Ovary (tissue), 9 donors: ENCODE results near the gene GET4. TPM values are rescaled to one million over a fixed set of nuclear protein-coding genes. Genes with fewer than 3 reads are reported as not detected.
"Not testable (repeated sequence)": the region's sequence is repeated elsewhere in the genome, so short reads cannot be mapped to it uniquely, and the experiment has no call there.

Experiments
- DNase-seq, 5 donors: peaks; one replicate each; pipeline ENCODE4 v3.0.0-alpha.2; 2019 to 2020
- H3K27ac ChIP-seq, 2 donors: fragments of 200-600 bp; one replicate each; pipeline versions ENCODE4 v1.5.1 to v1.8.0; 2019 to 2022
- H3K27me3 ChIP-seq: fragments of 200-600 bp; one replicate; pipeline ENCODE4 v1.8.0; 2022
- H3K36me3 ChIP-seq: fragments of 200-600 bp; sonication (generic); one replicate; pipeline ENCODE4 v1.5.1; 2019
- H3K4me1 ChIP-seq: one replicate; pipeline ENCODE4 v1.8.1; 2013; ENCODE audit warnings: mild to moderate bottlenecking, moderate library complexity; ENCODE audit not compliant: insufficient read depth
- H3K4me3 ChIP-seq: fragments of 200-600 bp; sonication (generic); one replicate; pipeline ENCODE4 v1.5.1; 2017
- H3K9me3 ChIP-seq, 2 donors: fragments of 200-600 bp in 1 of 2; sonication (generic) in 1 of 2; one replicate each; pipeline versions ENCODE4 v1.5.1 to v1.8.1; 2013 to 2019; ENCODE audit warnings: mild to moderate bottlenecking in 1 of 2, moderate library complexity in 1 of 2
- EP300 ChIP-seq: sonication (generic); formaldehyde crosslinking; IDR thresholded peaks from one replicate; pipeline ENCODE4 v1.6.1; 2017; ENCODE audit warnings: antibody characterized with exemption
- POLR2A ChIP-seq: fragments of 450-650 bp; IDR thresholded peaks from one replicate; pipeline ENCODE4 v1.6.1; 2017; ENCODE audit warnings: antibody characterized with exemption, mild to moderate bottlenecking, moderate library complexity
- WGBS, 3 donors: extraction: QIAGEN DNeasy Blood & Tissue Kit in 1 of 3; methylation state at CpG; one replicate each; pipeline versions ENCODE4 v1.1.5 to v1.1.7; 2013 to 2017; 5-methylcytosine and 5-hydroxymethylcytosine counted together
- intact Hi-C, 4 donors: fragments of 100-400 bp; cut with DNase I; formaldehyde crosslinking; loops; one replicate each; pipeline versions ENCODE4 v1.11.0 to v1.15.1; 2022 to 2023
- polyA plus RNA-seq, 2 donors: library from polyadenylated mRNA; stranded (reverse); fragments of 200-250 nt in 1 of 2; fragments of 350-450 nt in 1 of 2; fragmentation: Illumina TruSeq in 1 of 2; extraction: RNeasy Lipid Tissue Mini Kit (QIAGEN cat#74804) in 1 of 2; gene quantifications; one replicate each; pipeline ENCODE4 v1.2.3, GENCODE V29; 2013 to 2014
- total RNA-seq, 7 donors: library from RNA; depleted of rRNA in 2 of 7; stranded (reverse); fragments of >200 nt in 2 of 7; fragmentation: NEBNext Ultra II Directional in 3 of 7; extraction: Animal tissue kit (Norgen Biotek cat#: 25700) in 3 of 7; gene quantifications; one replicate each; pipeline versions ENCODE4 v1.1.0 to v1.2.4, GENCODE V29; 2016 to 2023
- TF ChIP-seq, protein P1 (sequence below), 3 donors: fragments of 450-650 bp in 2 of 3; fragments of 200-600 bp in 1 of 3; IDR thresholded peaks; one replicate each; pipeline versions ENCODE4 v1.5.1 to v1.8.0; 2016 to 2022; ENCODE audit warnings: antibody characterized with exemption in 3 of 3, mild to moderate bottlenecking in 1 of 3
- donor health status: DM: no; HTN: no; CAD: no; lungs with moderate emphysema.
- donor health status: DM: no; HTN: no; CAD: no.
- donor health status: Bipolar disorder and iron deficiency.
- donor health status: DM: yes; HTN: yes; CAD: no.
- donor health status: DM: no; HTN: no; CAD: no.
- donor health status: DM: yes; HTN: yes; CAD: no.

Gene GET4
- total and polyA plus RNA-seq, 9 donors = 7.2 to 37.6 (median 30.4) TPM

DNA sequence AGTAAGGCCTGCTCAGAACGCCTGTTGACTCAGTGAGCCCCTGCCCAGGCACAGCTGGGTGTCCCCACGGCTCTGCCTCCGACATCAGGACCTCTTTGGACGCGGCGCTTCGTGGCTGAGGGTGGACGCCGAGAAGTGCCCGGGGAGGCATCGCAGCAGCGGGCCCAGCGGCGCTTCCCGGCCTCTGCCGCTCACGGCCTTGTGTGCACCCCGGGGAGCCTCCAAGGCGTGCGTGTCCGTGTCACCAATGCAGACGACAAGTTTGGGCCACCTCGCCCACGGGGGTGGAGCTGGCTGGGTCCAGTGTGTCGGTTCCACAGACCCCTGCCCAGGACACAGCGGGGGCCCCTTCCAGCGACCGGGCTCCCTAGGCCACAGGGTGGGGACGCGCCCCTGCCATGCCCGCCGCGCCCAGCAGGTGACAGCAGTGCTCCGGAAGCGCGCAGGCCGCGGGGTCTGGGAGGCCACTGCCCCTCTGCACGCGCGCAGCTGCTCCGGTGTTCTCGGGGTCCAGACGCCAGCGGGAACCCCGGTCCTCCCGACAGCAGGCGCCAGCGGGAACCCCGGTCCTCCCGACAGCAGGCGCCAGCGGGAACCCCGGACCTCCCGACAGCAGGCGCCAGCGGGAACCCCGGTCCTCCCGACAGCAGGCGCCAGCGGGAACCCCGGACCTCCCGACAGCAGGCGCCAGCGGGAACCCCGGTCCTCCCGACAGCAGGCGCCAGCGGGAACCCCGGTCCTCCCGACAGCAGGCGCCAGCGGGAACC lies 32.4 kb downstream of the GET4 start:
- H3K9me3 ChIP-seq, H3K27ac ChIP-seq, H3K36me3 ChIP-seq, H3K4me3 ChIP-seq, H3K27me3 ChIP-seq: not testable (repeated sequence)
- 24 to 59% (median 29%) methylated on average over 44 to 63 of the region's 73 CpGs for WGBS, 3 donors
- TF ChIP-seq, protein P1, sequence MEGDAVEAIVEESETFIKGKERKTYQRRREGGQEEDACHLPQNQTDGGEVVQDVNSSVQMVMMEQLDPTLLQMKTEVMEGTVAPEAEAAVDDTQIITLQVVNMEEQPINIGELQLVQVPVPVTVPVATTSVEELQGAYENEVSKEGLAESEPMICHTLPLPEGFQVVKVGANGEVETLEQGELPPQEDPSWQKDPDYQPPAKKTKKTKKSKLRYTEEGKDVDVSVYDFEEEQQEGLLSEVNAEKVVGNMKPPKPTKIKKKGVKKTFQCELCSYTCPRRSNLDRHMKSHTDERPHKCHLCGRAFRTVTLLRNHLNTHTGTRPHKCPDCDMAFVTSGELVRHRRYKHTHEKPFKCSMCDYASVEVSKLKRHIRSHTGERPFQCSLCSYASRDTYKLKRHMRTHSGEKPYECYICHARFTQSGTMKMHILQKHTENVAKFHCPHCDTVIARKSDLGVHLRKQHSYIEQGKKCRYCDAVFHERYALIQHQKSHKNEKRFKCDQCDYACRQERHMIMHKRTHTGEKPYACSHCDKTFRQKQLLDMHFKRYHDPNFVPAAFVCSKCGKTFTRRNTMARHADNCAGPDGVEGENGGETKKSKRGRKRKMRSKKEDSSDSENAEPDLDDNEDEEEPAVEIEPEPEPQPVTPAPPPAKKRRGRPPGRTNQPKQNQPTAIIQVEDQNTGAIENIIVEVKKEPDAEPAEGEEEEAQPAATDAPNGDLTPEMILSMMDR (IDR thresholded peaks at IDR 0.05) = peak; percentile 26 to 85 (median 51)
- DNase-seq = peak in 3 of 5 donors; percentile 55 to 81 (median 71)
- intact Hi-C loops = loop anchor here in 1 of 4 donors (10.0 kb wide), 1 partner anchor 276 kb away; no protein-coding TSS in a partner anchor
- peaks cover 10% of the 10 kb centered on the region for H3K4me1 ChIP-seq

DNA sequence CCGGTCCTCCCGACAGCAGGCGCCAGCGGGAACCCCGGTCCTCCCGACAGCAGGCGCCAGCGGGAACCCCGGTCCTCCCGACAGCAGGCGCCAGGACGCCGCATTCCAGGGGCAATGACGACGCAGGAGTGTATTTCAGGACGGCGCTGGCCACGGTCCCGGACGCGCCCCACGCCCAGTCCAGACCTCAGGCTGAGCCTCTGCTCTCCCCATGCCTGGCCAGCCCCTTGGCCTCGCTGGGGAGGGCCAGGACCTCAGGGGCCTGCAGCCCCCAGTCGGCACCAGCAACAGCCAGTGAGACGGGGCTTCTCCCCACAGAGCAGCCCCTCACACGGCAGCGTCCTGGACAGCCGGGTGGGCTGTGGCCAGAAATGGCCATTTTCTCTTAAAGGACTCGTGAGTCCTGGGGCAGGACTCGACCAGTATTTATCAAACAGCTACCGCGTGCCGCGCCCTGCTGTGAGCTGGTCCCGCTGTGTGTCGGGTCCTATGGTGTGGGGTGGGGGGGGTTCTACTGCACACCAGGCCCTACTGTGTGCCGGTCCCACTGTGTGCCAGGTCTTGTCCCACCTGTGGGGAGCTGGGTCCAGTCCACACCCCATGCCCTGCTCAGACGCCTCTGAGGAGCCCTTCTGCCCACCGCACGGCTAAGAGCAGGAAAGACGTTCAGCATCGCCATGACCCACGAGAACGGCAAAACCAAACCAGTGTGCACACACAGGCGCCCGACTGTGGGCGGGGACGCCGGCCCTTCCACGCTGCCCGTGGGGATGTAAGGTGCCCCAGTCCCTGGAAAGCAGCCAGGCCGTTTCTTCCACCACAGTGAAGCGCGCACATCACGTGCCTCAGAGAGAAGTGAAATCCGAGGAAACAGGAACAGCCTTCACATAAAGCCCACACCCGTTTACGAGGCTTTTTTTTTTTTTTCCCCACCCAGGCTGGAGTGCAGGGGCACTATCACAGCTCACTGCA lies 33.3 kb downstream of the GET4 start:
- Histone ChIP-seq H3K4me3 (peak overlapping the region; percentile 7), H3K27me3 (no peaks in the 10 kb centered on the region), H3K9me3 (no peaks in the 10 kb centered on the region), H3K4me1 (peaks cover 10% of the 10 kb centered on the region), H3K36me3 (no peaks in the 10 kb centered on the region), H3K27ac (no peak overlapping the region)
- 25 to 58% (median 45%) methylated on average over 40 to 57 of the region's 58 CpGs for WGBS, 3 donors
- peak in 3 of 5 donors; percentile 56 to 73 (median 62) for DNase-seq
- TF ChIP-seq POLR2A = no peak
- TF ChIP-seq EP300 = no peak
- intact Hi-C loops = loop anchor here in 1 of 4 donors (10.0 kb wide), 2 partner anchors 155 to 275 kb away; no protein-coding TSS in a partner anchor

DNA sequence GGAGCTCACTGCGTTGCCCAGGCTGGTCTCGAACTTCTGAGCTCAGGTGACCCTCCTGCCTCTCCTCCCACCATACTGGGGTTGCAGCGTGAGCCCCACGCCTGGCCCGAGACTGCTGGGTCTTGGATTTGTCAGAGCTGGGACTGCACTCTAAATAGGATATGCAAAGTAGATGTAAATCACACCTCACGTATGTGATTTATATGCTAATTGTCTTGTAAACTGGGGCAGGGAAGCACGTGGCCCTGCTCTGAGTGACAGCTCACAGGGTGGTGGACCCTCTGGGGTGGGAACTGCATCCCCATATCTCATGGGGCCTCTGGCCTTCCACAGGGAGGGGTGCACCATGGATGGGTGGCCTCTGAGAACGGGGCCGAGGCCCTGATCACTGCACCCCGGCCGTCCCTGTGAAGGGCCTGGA lies 34.1 kb downstream of the GET4 start:
- no peaks in the 10 kb centered on the region for H3K27me3 ChIP-seq
- no peak for DNase-seq
- no peaks in the 10 kb centered on the region for H3K9me3 ChIP-seq
- 84 to 94% (median 88%) methylated on average over 11 of the region's 11 CpGs for WGBS, 3 donors
- H3K4me1 ChIP-seq = peaks cover 10% of the 10 kb centered on the region
- TF ChIP-seq EP300 (no peak), POLR2A (no peak)
- TF ChIP-seq, protein P1 (IDR thresholded peaks at IDR 0.05) = no peak
- H3K27ac ChIP-seq = no peak overlapping the region
- no peaks in the 10 kb centered on the region for H3K36me3 ChIP-seq
- H3K4me3 ChIP-seq = no peak overlapping the region
- intact Hi-C loops = loop anchor here in 1 of 4 donors (10.0 kb wide), 1 partner anchor 154 kb away; no protein-coding TSS in a partner anchor

DNA sequence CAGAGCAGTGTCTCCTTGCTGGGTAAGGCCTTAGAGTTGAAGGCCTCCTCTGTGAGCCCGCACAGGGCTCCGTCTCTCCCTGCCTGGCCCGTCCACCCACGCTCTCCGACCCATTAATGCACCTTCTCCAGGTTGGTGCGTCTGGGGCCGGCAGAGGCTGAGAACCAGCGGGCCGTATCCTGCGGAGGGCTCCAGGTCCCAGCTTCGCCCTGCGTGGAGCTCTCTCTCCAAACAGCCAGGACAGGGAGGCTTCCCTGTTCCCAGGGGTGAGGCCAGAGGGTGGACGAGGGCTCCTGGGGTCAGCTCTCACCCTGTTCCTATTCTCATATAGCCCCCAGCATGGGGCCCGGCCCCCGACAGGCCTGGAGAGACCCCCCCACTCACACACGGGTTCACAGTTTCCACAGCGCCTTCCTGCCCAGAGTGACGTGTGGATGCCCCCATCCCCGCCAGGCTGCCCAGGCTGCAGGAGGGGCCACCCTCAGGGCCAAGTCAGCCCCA lies 34.6 kb downstream of the GET4 start:
- 78 to 83% (median 83%) methylated on average over 18 to 19 of the region's 19 CpGs for WGBS, 3 donors
- H3K4me3 ChIP-seq = no peak overlapping the region
- H3K9me3 ChIP-seq = no peaks in the 10 kb centered on the region
- intact Hi-C loops = loop anchor here in 1 of 4 donors (10.0 kb wide), 1 partner anchor 154 kb away; no protein-coding TSS in a partner anchor
- TF ChIP-seq POLR2A (no peak), EP300 (no peak)
- TF ChIP-seq, protein P1 (IDR thresholded peaks at IDR 0.05) = no peak
- H3K27ac ChIP-seq = no peak overlapping the region
- no peaks in the 10 kb centered on the region for H3K27me3 ChIP-seq
- peaks cover 10% of the 10 kb centered on the region for H3K4me1 ChIP-seq
- H3K36me3 ChIP-seq = no peaks in the 10 kb centered on the region
- DNase-seq = no peak
